ENCODE data around the gene IRF4.

DNA sequence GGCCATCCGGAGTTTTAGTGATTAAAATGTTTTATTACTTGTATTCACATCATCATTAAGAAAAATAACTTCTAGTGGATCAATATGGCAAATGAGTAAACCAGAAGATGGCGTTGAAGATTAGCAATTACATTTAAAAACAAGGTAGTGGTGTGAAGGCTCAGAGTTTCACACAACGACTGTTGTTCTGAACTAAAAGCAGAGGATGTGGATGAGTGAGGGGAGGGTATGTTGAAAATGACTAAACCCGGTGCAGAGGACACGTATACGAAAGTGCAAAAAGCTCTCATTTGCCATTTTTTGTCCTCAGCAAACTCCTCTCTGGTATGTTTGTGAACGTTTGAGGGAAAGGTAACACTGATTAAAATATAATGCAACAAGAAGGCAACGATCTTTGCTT is 1.9 kb upstream of the IRF4 start:
- TF ChIP-seq, protein P1, sequence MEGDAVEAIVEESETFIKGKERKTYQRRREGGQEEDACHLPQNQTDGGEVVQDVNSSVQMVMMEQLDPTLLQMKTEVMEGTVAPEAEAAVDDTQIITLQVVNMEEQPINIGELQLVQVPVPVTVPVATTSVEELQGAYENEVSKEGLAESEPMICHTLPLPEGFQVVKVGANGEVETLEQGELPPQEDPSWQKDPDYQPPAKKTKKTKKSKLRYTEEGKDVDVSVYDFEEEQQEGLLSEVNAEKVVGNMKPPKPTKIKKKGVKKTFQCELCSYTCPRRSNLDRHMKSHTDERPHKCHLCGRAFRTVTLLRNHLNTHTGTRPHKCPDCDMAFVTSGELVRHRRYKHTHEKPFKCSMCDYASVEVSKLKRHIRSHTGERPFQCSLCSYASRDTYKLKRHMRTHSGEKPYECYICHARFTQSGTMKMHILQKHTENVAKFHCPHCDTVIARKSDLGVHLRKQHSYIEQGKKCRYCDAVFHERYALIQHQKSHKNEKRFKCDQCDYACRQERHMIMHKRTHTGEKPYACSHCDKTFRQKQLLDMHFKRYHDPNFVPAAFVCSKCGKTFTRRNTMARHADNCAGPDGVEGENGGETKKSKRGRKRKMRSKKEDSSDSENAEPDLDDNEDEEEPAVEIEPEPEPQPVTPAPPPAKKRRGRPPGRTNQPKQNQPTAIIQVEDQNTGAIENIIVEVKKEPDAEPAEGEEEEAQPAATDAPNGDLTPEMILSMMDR (tag by site-specific recombination; IDR thresholded peaks at IDR 0.05) = no peak
- TF ChIP-seq ZNF792 (tag by site-specific recombination; IDR thresholded peaks at IDR 0.05) = no peak
- TF ChIP-seq BCL11A (tag by site-specific recombination; IDR thresholded peaks at IDR 0.05; ENCODE audit: low read depth) = no peak
- no peak for TF ChIP-seq ZNF404 (tag by site-specific recombination; IDR thresholded peaks at IDR 0.05)
- TF ChIP-seq, protein P2, sequence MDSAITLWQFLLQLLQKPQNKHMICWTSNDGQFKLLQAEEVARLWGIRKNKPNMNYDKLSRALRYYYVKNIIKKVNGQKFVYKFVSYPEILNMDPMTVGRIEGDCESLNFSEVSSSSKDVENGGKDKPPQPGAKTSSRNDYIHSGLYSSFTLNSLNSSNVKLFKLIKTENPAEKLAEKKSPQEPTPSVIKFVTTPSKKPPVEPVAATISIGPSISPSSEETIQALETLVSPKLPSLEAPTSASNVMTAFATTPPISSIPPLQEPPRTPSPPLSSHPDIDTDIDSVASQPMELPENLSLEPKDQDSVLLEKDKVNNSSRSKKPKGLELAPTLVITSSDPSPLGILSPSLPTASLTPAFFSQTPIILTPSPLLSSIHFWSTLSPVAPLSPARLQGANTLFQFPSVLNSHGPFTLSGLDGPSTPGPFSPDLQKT (IDR thresholded peaks at IDR 0.05; ENCODE audit: borderline replicate concordance, low read depth, low read length) = no peak
- TF ChIP-seq, protein P3, sequence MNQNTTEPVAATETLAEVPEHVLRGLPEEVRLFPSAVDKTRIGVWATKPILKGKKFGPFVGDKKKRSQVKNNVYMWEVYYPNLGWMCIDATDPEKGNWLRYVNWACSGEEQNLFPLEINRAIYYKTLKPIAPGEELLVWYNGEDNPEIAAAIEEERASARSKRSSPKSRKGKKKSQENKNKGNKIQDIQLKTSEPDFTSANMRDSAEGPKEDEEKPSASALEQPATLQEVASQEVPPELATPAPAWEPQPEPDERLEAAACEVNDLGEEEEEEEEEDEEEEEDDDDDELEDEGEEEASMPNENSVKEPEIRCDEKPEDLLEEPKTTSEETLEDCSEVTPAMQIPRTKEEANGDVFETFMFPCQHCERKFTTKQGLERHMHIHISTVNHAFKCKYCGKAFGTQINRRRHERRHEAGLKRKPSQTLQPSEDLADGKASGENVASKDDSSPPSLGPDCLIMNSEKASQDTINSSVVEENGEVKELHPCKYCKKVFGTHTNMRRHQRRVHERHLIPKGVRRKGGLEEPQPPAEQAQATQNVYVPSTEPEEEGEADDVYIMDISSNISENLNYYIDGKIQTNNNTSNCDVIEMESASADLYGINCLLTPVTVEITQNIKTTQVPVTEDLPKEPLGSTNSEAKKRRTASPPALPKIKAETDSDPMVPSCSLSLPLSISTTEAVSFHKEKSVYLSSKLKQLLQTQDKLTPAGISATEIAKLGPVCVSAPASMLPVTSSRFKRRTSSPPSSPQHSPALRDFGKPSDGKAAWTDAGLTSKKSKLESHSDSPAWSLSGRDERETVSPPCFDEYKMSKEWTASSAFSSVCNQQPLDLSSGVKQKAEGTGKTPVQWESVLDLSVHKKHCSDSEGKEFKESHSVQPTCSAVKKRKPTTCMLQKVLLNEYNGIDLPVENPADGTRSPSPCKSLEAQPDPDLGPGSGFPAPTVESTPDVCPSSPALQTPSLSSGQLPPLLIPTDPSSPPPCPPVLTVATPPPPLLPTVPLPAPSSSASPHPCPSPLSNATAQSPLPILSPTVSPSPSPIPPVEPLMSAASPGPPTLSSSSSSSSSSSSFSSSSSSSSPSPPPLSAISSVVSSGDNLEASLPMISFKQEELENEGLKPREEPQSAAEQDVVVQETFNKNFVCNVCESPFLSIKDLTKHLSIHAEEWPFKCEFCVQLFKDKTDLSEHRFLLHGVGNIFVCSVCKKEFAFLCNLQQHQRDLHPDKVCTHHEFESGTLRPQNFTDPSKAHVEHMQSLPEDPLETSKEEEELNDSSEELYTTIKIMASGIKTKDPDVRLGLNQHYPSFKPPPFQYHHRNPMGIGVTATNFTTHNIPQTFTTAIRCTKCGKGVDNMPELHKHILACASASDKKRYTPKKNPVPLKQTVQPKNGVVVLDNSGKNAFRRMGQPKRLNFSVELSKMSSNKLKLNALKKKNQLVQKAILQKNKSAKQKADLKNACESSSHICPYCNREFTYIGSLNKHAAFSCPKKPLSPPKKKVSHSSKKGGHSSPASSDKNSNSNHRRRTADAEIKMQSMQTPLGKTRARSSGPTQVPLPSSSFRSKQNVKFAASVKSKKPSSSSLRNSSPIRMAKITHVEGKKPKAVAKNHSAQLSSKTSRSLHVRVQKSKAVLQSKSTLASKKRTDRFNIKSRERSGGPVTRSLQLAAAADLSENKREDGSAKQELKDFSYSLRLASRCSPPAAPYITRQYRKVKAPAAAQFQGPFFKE (tag by site-specific recombination; IDR thresholded peaks at IDR 0.05; ENCODE audit: borderline replicate concordance) = no peak
- no peak for TF ChIP-seq ZNF610 (tag by site-specific recombination; IDR thresholded peaks at IDR 0.05; ENCODE audit: borderline replicate concordance)
- no peak for TF ChIP-seq SALL2 (tag by site-specific recombination; IDR thresholded peaks at IDR 0.05; ENCODE audit: borderline replicate concordance)
- no peak for TF ChIP-seq ZNF155 (tag by site-specific recombination; IDR thresholded peaks at IDR 0.05)
